Left hindlimb (tissue), 1 donor: ENCODE measurements around the gene ERFE.

Experiments
- DNase-seq: peaks from one replicate; pipeline ENCODE4 v3.0.0-alpha.2; 2018

Gene ERFE

GRCh38 chr2:238126338-238126737 is 32.4 kb upstream of the ERFE start:
- peak; percentile 4 for DNase-seq

DNA sequence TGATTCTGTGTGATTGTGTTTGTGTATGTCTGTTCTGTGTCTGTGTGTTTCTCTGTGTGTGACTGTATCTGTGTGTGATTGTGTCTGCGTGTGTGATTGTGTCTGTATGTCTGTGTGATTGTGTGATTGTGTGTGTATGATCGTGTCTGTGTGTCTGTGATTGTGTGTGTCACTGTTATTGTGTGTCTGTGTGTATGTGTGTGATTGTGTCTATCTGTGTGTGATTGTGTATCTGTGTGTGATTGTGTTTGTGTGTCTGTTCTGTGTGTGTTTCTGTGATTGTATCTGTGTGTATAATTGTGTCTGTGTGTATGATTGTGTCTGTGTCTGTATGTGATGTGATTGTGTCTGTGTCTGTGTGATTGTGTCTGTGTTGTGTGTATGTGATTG is 32.0 kb upstream of the ERFE start:
- no peak for DNase-seq

DNA sequence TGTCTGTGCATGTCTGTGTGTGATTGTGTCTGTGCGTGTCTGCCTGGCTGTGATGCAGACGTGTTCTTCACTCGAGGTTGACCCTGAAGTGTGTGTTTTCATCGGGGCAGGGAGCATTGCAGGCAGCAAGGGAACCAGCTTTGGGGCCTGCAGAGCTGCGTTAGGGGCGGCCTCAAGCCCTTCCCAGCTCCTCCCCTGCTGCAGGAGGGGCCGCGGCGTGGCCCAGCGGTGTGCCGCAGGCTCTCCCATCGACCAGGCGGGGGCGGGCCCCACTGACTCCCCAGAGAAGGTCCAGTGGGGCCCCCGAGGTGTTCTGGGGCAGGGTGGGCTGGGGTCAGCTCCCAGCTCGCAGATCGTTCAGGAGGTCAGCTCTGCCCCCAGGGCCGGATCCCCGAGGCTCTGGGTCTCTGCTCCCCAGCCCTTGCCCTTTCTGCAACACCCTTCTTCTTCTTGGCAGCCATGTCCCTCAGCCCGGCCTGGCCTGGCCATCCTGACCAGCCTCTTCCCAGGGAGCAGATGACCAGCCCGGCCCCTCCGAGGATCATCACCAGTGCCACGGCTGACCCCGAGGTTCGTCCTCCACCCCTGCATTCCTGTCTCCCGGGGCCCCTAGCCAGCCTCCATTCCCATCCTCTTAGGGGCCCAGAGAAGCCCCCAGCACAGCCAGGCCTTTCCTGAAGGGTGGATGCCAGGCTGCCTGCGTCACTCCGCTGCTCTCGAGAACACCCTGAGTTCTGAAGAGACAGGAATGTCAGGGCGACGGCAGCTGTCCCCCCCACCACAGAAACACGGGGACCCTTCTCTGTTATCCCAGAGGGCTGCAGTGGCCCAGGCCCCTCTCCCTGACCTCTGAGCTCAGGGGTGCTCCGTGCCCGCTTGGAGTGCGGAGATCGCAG is 31.4 kb upstream of the ERFE start:
- peak; percentile 82 for DNase-seq

DNA sequence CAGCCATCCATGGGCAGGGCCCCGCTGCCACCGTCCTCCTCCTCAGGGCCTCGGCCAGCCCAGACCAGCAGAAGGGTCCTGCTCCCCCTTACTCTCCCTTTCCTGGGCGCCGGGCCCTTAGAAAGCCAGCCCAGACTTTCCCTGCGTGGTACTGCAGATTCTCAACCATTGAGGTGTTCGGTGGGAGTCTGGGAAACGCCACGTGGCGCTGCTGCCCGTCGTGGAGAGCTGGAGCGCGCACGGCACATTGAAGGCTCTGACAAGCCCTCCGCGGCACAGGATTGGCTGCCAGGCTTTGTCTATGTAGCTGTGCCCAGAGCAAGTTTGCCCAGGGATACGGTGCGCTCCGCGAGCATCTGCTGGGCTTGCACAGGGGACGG is 30.7 kb upstream of the ERFE start:
- DNase-seq, result no peak

- DNase-seq, result no peak
Observed at GRCh38 chr2:238128534-238129001, 30.2 kb upstream of the ERFE start.

- DNase-seq, result peak; percentile 13
Observed at GRCh38 chr2:238129166-238130010, 29.4 kb upstream of the ERFE start.

DNA sequence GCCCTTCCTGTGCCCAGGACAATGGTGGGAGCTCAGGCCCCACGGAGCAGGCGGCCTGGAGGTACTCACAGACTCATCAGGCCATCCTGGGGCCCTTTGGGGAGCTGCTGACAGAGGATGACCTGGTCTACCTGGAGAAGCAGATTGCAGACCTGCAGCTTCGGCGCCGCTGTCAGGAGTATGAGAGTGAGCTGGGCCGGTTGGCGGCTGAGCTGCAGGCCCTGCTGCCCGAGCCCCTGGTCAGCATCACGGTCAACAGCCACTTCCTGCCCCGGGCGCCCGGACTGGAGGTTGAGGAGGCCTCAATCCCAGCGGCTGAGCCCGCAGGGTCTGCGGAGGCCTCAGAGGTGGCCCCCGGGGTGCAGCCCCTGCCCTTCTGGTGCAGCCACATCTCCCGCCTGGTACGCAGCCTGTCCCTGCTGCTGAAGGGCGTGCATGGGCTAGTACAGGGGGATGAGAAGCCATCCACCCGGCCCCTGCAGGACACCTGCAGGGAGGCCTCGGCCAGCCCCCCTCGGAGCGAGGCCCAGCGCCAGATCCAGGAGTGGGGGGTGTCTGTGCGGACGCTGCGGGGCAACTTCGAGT is 28.6 kb upstream of the ERFE start:
- DNase-seq, result peak; percentile 15

DNA sequence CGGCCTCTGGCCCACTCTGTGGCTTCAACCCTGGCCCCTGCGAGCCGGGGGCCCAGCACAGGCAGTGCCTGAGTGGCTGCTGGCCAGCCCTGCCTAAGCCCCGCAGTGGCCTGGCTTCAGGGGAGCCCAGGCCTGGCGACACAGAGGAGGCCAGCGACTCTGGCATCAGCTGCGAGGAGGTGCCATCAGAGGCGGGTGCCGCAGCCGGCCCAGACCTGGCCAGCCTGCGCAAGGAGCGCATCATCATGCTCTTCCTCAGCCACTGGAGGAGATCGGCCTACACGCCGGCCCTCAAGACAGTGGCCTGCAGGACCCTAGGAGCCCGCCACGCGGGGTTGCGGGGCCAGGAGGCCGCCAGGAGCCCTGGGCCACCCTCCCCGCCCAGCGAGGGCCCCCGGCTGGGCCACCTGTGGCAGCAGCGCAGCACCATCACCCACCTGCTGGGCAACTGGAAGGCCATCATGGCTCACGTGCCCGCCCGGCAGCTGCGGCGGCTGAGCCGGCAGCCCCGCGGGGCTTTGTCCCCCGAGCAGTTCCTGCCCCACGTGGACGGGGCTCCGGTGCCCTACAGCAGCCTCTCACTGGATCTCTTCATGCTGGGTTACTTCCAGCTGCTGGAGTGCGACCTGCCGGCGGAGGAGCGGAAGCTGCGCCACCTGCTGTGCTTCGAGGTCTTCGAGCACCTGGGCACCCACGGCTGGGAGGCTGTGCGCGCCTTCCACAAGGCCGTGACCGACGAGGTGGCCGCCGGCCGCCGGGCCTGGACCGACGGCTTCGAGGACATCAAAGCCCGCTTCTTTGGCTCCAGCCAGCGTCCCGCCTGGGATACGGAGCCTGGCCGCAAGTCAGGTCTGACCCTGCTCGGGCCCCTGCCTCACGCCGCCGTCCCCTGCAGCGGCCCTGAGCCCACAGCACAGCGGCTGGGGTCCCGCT is 27.8 kb upstream of the ERFE start:
- peak; percentile 24 for DNase-seq

DNA sequence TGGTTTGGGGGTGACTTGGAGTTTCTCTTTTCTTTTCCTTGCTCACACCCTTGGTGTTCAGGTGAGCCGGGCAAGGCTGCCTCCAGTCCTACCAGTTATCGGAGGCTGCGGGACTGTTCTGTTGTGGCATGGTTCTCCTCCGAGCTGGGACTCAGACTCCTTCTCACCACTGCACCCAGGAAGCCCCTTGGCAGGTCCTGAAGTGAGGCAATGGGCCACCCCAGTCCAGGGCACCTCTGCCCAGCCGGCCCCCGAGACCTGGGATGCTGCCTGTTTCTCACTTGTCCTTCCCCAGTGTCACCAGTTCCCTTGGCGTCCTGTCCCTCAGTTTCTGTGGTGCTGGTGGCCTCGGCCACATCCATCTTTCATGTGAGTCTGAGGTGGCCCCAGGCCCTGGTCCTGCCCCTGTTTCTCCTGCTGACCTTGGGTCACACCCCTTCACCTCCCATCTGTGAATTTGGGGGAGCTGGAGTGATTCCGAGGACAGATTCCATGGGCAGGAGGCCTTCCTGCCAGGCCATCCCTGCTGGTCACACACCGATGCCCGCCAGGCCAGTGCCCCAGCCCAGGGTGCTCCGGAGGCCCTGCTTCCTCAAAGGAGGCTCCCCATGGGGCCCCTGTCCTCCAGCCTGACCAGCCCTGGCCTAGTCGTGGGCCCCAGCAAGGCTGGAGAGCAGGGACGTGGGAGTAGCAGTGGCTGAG is 26.9 kb upstream of the ERFE start:
- DNase-seq, result peak; percentile 10

DNA sequence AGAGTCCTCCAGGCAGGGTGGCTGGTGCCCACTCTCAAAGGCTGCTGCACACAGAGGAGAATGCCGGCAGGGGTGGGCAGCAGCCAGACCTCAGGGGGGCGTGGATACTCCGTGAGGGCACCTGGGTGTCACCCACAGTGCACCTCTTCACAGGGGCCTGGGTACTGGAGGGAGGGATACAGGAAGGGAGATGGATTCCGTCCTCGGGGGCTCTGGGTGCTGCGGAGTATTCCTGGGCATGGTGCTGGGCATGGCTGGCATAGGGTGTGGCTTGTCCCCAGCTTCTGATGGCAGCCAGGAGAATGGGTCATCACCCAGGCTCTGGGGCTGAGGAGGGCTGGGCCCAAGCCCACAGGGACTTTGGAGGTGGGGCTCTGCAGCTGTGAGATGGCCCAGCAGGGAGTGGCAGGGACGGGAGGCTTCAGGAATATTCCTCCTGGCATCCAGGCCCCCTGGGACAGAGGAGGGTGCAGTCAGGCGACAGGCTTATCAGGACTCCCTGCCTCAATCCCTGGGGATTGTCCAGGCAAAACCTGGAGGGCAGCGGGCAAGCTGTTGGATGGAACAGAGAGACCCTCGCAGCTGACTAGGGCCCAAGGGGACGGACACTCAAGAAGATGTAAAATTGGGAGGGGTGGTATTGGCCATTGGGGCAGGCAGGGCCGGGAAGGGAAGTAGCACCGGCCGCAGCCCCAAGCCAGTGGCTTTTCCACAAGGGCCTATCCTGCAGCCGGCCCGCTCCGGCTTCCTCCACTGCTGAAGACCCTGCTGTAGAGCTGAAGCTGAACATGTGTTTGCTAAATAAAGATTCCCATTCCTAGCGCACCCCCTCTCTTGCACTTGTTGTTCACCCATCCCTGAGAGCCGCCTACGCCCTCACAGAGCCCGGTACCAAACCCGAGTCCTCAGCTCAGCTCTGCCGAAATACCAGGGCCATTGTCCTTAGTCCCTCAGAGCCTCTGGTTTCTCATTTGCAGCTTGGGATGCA is 26.0 kb upstream of the ERFE start:
- DNase-seq, result peak; percentile 24

GRCh38 chr2:238133499-238134392 is 25.0 kb upstream of the ERFE start:
- DNase-seq, result peak; percentile 22

DNA sequence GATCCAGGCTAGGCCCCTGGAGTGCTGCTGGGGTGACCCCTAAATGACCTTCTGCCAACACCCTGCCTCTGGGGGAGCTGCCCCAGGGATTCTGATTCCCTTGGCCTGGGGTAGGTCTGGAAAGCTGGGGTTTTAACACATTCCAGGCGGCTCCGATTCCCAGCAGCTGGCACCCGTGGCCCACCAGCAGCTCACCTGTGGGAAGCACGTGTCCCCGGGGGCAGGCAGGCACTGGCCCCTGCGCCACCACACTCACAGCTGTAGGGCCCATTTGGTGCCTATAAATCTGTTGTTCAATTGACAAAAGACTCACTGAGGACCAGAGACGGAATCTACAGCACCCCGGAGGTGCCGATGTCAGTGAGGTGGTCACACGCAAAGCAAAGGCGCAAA is 24.4 kb upstream of the ERFE start:
- peak; percentile 24 for DNase-seq

GRCh38 chr2:238135601-238136150 is 23.1 kb upstream of the ERFE start:
- no peak for DNase-seq

DNA sequence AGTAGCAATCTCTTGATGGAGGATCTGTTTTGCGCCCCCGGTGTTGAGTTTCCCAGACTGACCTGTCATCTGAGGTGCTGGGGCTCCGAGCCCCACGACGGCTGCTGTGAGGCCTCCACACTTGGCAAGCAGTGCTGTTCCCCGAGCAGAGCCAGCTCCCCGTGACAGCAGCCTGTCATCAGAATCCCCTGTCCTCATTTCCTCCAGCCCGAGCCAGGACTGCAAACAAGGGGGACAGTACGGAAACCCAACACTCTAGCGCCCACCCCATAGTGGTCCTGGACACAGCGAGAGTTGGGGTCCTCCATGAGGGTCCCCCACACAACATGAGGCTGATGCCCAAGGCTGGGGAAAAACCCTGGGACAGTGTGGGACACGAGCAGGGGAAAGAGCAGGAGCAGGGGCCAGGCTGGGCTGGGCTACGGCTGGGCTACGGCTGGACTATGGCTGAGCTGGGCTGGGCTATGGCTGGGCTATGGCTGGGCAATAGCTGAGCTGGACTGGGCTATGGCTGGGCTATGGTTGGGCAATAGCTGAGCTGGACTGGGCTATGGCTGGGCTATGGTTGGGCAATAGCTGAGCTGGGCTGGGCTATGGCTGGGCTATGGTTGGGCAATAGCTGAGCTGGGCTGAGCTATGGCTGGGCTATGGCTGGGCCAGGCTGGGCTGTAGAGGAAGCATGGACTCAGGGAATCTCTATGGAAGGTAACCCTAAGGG is 21.8 kb upstream of the ERFE start:
- no peak for DNase-seq

- no peak for DNase-seq
Observed at GRCh38 chr2:238137885-238138284, 20.9 kb upstream of the ERFE start.

- no peak for DNase-seq
Observed at GRCh38 chr2:238138331-238139195, 20.2 kb upstream of the ERFE start, which contains the start of gene KLHL30. Gene KLHL30, plus strand, starts transcription at chr2:238138668. Its CDS starts 2,087 bp downstream, at chr2:238140755.
